ENCODE measurements around the gene EIF2S3.
A peak's percentile ranks its signal among the peaks of the same experiment; 100 is the strongest.

EIF2S3 gene

GRCh38 chrX:24099394-24099793, 44.6 kb downstream of the EIF2S3 start:
- TF ChIP-seq CTCF (IDR thresholded peaks at IDR 0.05; ENCODE audit: low read depth, low read length, missing control alignments) = no peak
- no peak overlapping the region for H3K4me3 ChIP-seq (replicated peaks; ENCODE audit: low read depth, low read length)
- no peak for DNase-seq (ENCODE audit: extremely low read depth, low read depth)

- TF ChIP-seq CTCF (IDR thresholded peaks at IDR 0.05; ENCODE audit: low read depth, low read length, missing control alignments) = no peak
- no peak for DNase-seq (ENCODE audit: extremely low read depth, low read depth)
Observed at GRCh38 chrX:24100713-24101112, 46.0 kb downstream of the EIF2S3 start.

GRCh38 chrX:24110069-24110468, 55.3 kb downstream of the EIF2S3 start:
- no peak overlapping the region for H3K4me3 ChIP-seq (replicated peaks; ENCODE audit: low read depth, low read length)
- TF ChIP-seq CTCF (IDR thresholded peaks at IDR 0.05; ENCODE audit: low read depth, low read length, missing control alignments) = no peak
- DNase-seq (ENCODE audit: extremely low read depth, low read depth) = no peak

More at GRCh38 chrX:24100713-24101112, 46.0 kb downstream of the EIF2S3 start:
- H3K4me3 ChIP-seq (replicated peaks; ENCODE audit: low read depth, low read length) = no peak overlapping the region

GRCh38 chrX:24113181-24113580, 58.4 kb downstream of the EIF2S3 start:
- no peak overlapping the region for H3K4me3 ChIP-seq (replicated peaks; ENCODE audit: low read depth, low read length)
- DNase-seq (ENCODE audit: extremely low read depth, low read depth) = peak; percentile 43
- no peak for TF ChIP-seq CTCF (IDR thresholded peaks at IDR 0.05; ENCODE audit: low read depth, low read length, missing control alignments)

GRCh38 chrX:24117258-24117657, 62.5 kb downstream of the EIF2S3 start:
- H3K4me3 ChIP-seq (replicated peaks; ENCODE audit: low read depth, low read length) = no peak overlapping the region
- DNase-seq (ENCODE audit: extremely low read depth, low read depth) = peak; percentile 52
- TF ChIP-seq CTCF (IDR thresholded peaks at IDR 0.05; ENCODE audit: low read depth, low read length, missing control alignments) = no peak

- DNase-seq (ENCODE audit: extremely low read depth, low read depth) = no peak
- no peak for TF ChIP-seq CTCF (IDR thresholded peaks at IDR 0.05; ENCODE audit: low read depth, low read length, missing control alignments)
- no peak overlapping the region for H3K4me3 ChIP-seq (replicated peaks; ENCODE audit: low read depth, low read length)
Observed at GRCh38 chrX:24124244-24124799, 69.6 kb downstream of the EIF2S3 start.

- no peak overlapping the region for H3K4me3 ChIP-seq (replicated peaks; ENCODE audit: low read depth, low read length)
- no peak for TF ChIP-seq CTCF (IDR thresholded peaks at IDR 0.05; ENCODE audit: low read depth, low read length, missing control alignments)
- no peak for DNase-seq (ENCODE audit: extremely low read depth, low read depth)
Observed at GRCh38 chrX:24125028-24125612, 70.4 kb downstream of the EIF2S3 start.

Data from HFF-Myc (cell line).